Measurements from ENCODE around the gene SAMMSON. TPM values are rescaled to one million over a fixed set of nuclear protein-coding genes. Genes with fewer than 3 reads are reported as not detected.

SAMMSON gene
- total RNA-seq, 4 donors from 2014 or later = 0.94 to 6.1 TPM; not detected in 2

DNA sequence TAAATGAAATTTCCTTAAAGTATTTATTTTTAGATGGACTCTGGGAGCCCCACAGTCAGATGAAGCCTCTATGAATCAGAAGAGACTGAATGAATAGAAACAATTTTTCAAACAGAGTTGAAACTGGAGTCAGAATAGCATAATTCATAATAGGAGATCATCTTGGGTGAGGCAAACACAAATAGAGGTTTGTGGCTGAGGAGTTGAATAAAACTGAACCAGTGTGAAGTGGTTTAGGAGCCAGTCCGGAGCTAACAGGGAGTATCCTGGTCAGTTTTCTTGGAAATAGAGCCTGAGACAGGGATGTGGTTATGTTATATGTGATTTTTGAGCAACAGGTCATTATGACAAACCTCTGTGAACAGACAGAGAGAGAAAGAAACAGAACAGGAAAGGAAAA is 39.2 kb downstream of the SAMMSON start:
- intact Hi-C loops (cut with DNase I) = no loop called here
- Histone ChIP-seq H3K27me3 (no peaks in the 10 kb centered on the region), H3K4me3 (no peak overlapping the region), H3K36me3 (no peaks in the 10 kb centered on the region), H3K4me1 (no peaks in the 10 kb centered on the region), H3K9me3 (no peaks in the 10 kb centered on the region), H3K27ac (no peak overlapping the region)
- no peak for TF ChIP-seq POLR2A (IDR thresholded peaks at IDR 0.05)
- TF ChIP-seq, protein P1, sequence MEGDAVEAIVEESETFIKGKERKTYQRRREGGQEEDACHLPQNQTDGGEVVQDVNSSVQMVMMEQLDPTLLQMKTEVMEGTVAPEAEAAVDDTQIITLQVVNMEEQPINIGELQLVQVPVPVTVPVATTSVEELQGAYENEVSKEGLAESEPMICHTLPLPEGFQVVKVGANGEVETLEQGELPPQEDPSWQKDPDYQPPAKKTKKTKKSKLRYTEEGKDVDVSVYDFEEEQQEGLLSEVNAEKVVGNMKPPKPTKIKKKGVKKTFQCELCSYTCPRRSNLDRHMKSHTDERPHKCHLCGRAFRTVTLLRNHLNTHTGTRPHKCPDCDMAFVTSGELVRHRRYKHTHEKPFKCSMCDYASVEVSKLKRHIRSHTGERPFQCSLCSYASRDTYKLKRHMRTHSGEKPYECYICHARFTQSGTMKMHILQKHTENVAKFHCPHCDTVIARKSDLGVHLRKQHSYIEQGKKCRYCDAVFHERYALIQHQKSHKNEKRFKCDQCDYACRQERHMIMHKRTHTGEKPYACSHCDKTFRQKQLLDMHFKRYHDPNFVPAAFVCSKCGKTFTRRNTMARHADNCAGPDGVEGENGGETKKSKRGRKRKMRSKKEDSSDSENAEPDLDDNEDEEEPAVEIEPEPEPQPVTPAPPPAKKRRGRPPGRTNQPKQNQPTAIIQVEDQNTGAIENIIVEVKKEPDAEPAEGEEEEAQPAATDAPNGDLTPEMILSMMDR (IDR thresholded peaks at IDR 0.05) = no peak
- no peak for DNase-seq
- WGBS, 2 donors = 68 to 78% methylated on average over 1 of the region's 1 CpG

DNA sequence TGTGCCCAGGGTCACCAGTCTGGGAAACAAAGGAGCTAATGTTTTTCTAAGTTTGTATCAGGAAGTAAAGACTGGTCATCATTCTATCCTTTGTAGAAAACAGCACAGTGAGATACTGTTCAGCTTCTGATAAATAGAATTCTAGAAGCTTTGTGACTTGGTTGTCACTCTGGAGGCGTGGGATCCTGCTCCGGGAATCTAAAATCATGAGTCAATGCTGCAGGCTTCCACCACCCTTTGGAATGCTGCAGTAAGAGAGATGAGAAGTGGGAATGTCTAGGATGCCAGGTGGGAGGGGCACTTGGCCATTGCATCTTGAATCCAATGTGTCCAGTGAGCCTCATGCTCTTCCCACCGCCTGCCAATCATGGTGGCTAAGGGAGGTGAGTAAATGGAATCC is 40.9 kb downstream of the SAMMSON start:
- TF ChIP-seq POLR2A (IDR thresholded peaks at IDR 0.05) = no peak
- TF ChIP-seq, protein P1 (IDR thresholded peaks at IDR 0.05) = no peak
- no peaks in the 10 kb centered on the region for H3K36me3 ChIP-seq
- 94 to 96% methylated on average over 3 of the region's 3 CpGs for WGBS, 2 donors
- DNase-seq = no peak
- intact Hi-C loops (cut with DNase I) = no loop called here
- no peak overlapping the region for H3K4me3 ChIP-seq
- no peaks in the 10 kb centered on the region for H3K27me3 ChIP-seq
- no peaks in the 10 kb centered on the region for H3K9me3 ChIP-seq
- H3K27ac ChIP-seq = no peak overlapping the region
- no peaks in the 10 kb centered on the region for H3K4me1 ChIP-seq

DNA sequence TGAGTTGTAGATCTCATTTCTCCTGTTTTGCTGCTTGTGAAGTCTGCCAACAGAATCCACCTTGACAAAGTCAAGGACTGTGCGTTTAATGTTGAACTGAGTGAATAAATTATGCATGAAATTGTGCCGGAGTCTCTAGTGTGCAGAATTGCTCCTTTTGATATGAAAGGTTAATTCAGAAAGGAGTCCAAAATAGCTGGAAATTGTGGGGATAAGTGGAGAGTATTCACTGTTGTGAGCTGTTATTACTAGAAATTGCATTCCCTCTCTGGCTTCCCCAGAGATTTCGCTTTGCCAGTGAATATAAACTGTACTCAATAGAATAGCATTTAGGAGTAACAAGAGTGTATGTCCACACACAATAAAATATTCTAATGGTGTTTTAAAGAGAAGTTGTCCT is 43.1 kb downstream of the SAMMSON start:
- DNase-seq = no peak
- Histone ChIP-seq H3K27me3 (no peaks in the 10 kb centered on the region), H3K4me1 (no peaks in the 10 kb centered on the region), H3K4me3 (no peak overlapping the region), H3K9me3 (no peaks in the 10 kb centered on the region), H3K27ac (no peak overlapping the region), H3K36me3 (no peaks in the 10 kb centered on the region)
- TF ChIP-seq POLR2A (IDR thresholded peaks at IDR 0.05) = no peak
- TF ChIP-seq, protein P1 (IDR thresholded peaks at IDR 0.05) = no peak
- intact Hi-C loops (cut with DNase I) = no loop called here
- 81 to 91% methylated on average over 3 of the region's 3 CpGs for WGBS, 2 donors

DNA sequence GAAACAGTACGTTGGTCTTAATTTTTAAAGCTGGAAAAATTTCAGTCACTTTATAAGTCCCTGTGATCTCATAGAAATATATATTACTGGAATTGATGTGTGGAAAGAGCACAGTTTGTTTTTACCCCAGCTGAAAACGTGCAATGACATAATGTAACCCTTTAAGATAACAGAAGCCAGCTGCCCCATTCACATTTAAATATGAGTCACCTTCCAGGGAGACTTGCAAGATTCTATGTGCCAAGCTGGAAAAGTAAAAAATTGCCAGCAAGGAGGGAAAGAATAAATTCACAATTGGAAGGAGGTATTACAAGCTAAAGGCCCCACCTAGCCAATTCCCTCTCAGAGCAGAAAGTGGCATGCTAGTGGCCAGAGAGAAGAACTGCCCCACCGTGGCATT is 50.2 kb downstream of the SAMMSON start:
- Histone ChIP-seq H3K4me1 (no peaks in the 10 kb centered on the region), H3K27me3 (no peaks in the 10 kb centered on the region), H3K9me3 (no peaks in the 10 kb centered on the region), H3K36me3 (no peaks in the 10 kb centered on the region), H3K27ac (no peak overlapping the region), H3K4me3 (no peak overlapping the region)
- intact Hi-C loops (cut with DNase I) = no loop called here
- WGBS, 2 donors = 36 to 44% methylated on average over 3 of the region's 3 CpGs
- no peak for DNase-seq
- TF ChIP-seq, protein P1 (IDR thresholded peaks at IDR 0.05) = no peak
- TF ChIP-seq POLR2A (IDR thresholded peaks at IDR 0.05) = no peak

DNA sequence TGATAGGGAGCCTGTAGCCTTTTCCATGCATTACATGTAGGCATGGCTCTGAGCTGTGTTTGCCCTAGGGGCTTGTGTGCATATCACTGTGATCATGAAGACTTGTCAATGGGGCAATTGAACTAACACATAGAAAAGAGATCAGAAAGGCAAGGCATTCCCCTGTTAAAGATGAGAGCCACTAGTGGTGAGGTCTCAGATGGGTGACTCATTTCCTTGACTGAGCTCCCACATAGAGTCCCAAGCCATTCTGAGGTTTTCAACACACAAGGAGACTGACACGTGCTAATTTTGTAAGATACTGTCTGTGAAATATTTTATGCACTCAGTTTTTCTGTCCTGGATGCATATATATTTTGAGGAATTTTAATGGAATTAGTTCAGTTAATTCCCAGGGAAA is 53.8 kb downstream of the SAMMSON start:
- H3K4me1 ChIP-seq = no peaks in the 10 kb centered on the region

More for the DNA sequence above, 53.8 kb downstream of the SAMMSON start:
- no peaks in the 10 kb centered on the region for H3K27me3 ChIP-seq
- no peak overlapping the region for H3K27ac ChIP-seq
- H3K36me3 ChIP-seq = no peaks in the 10 kb centered on the region
- 64 to 75% methylated on average over 1 of the region's 1 CpG for WGBS, 2 donors
- H3K4me3 ChIP-seq = no peak overlapping the region
- H3K9me3 ChIP-seq = no peaks in the 10 kb centered on the region
- DNase-seq = no peak
- intact Hi-C loops (cut with DNase I) = no loop called here
- TF ChIP-seq, protein P1 (IDR thresholded peaks at IDR 0.05) = no peak
- no peak for TF ChIP-seq POLR2A (IDR thresholded peaks at IDR 0.05)
